HepG2 (cell line): Measurements from ENCODE around the gene IP6K3.

Experiments
- CHCHD3 ChIP-seq: sonication (generic); formaldehyde crosslinking; IDR thresholded peaks from 2 replicates; pipeline ENCODE4 v1.8.0; 2022; ENCODE audit warnings: mild to moderate bottlenecking, missing genetic modification reagents, moderate library complexity
- EZH2 ChIP-seq: conservative IDR thresholded peaks from 2 replicates; pipeline ENCODE4 v1.6.1; 2012; ENCODE audit warnings: mild to moderate bottlenecking, low read depth, low read length, moderate library complexity

DNA sequence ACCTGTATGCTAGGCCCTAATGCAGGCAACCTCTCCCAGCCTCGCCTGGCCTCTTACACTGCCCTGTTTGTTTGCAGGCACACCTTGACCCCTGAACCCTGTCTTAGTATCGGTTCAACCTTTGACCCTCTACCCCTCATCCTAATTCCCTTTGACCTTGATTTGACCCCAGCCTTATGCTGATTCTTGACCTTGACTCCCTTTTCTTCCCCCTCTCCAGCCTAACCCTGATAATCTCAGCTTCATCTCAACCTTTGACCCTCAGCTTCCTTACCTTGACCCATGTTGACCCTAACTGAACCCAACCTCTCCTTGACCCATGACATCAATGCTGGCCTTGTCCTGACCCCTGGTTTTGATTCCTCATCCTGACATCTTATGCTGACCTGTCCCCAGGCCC is 69.0 kb downstream of the IP6K3 start:
- TF ChIP-seq CHCHD3 (CRISPR knock-in tag) (no peak), EZH2 (no peak)
